Ishikawa (cell line): ENCODE data around the gene TMCC3.

ENCODE experiments used
- CEBPB ChIP-seq: IDR thresholded peaks from 2 replicates; pipeline ENCODE4 v1.6.1; 2012
- CREB1 ChIP-seq: IDR thresholded peaks from 2 replicates; pipeline ENCODE4 v1.6.1; 2012; ENCODE audit warnings: low read depth
- EGR1 ChIP-seq: IDR thresholded peaks from 2 replicates; pipeline ENCODE4 v1.6.1; 2012
- EP300 ChIP-seq: IDR thresholded peaks from 2 replicates; pipeline ENCODE4 v1.6.1; 2012; ENCODE audit warnings: borderline replicate concordance
- FOXM1 ChIP-seq: IDR thresholded peaks from 2 replicates; pipeline ENCODE4 v1.6.1; 2012; ENCODE audit warnings: low read depth, borderline replicate concordance
- NFIC ChIP-seq: IDR thresholded peaks from 2 replicates; pipeline ENCODE4 v1.6.1; 2012
- RAD21 ChIP-seq: IDR thresholded peaks from 2 replicates; pipeline ENCODE4 v1.6.1; 2012; ENCODE audit warnings: low read depth
- REST ChIP-seq: IDR thresholded peaks from 2 replicates; pipeline ENCODE4 v1.6.1; 2012; ENCODE audit warnings: low read depth, mild to moderate bottlenecking
- TAF1 ChIP-seq: IDR thresholded peaks from 2 replicates; pipeline ENCODE4 v1.6.1; 2012; ENCODE audit warnings: low read depth, mild to moderate bottlenecking
- TCF12 ChIP-seq: IDR thresholded peaks from 2 replicates; pipeline ENCODE4 v1.6.1; 2012; ENCODE audit warnings: low read depth
- TEAD4 ChIP-seq: IDR thresholded peaks from 2 replicates; pipeline ENCODE4 v1.6.1; 2012
- YY1 ChIP-seq: IDR thresholded peaks from 2 replicates; pipeline ENCODE4 v1.6.1; 2012; ENCODE audit warnings: low read depth
- ZBTB7A ChIP-seq: IDR thresholded peaks from 2 replicates; pipeline ENCODE4 v1.6.1; 2012; ENCODE audit warnings: low read depth
- TF ChIP-seq, protein P1 (sequence below): IDR thresholded peaks from 2 replicates; pipeline ENCODE4 v1.6.1; 2012
- TF ChIP-seq, protein P2 (sequence below): IDR thresholded peaks from 2 replicates; pipeline ENCODE4 v1.6.1; 2012

Gene TMCC3

DNA sequence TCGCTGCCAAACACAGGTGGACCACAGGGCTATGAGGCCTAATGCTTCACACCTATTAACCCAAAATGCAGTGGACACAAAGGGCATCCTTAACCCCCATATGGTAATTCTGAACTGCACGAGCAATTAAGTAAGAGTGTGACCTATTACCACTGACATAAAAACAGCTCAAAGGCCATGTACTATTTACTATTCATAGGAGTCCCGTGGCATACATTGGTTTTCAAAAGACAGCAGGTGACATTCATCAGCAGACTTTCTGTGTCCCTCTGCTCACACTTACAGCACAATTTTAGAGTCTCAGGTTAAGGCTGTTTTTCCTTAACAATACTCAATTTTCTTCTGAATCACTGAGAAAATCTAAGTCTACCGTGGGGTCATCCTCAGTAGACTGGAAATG, 23.1 kb upstream of the TMCC3 start:
- TF ChIP-seq, protein P1, sequence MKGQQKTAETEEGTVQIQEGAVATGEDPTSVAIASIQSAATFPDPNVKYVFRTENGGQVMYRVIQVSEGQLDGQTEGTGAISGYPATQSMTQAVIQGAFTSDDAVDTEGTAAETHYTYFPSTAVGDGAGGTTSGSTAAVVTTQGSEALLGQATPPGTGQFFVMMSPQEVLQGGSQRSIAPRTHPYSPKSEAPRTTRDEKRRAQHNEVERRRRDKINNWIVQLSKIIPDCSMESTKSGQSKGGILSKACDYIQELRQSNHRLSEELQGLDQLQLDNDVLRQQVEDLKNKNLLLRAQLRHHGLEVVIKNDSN = no peak
- TF ChIP-seq CREB1 (no peak), CEBPB (no peak), FOXM1 (no peak), TEAD4 (no peak), YY1 (no peak), EGR1 (no peak)
- TF ChIP-seq, protein P2, sequence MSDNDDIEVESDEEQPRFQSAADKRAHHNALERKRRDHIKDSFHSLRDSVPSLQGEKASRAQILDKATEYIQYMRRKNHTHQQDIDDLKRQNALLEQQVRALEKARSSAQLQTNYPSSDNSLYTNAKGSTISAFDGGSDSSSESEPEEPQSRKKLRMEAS = no peak

DNA sequence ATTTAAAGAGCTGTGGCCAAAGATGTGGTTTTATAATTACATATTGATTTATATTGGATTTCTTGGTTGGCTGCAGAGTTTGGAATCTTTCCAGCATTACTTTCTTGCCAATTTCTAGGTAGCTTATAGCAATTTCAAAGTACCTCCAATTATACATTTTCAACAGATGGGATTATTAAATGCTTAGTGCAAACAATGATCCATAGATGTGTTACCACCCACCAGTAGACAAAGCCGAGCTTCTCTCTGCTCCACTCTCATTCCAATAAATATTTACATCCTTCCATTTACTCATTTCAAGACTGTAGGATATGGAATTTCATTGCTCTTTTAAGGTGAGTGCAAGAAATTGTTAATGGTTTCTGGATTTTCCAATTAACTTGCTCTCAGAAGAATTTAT, 21.6 kb upstream of the TMCC3 start:
- TF ChIP-seq CEBPB = no peak
- TF ChIP-seq FOXM1 = no peak
- TF ChIP-seq NFIC = no peak
- no peak for TF ChIP-seq CREB1
- TF ChIP-seq TCF12 = no peak
- no peak for TF ChIP-seq REST
- no peak for TF ChIP-seq TAF1
- no peak for TF ChIP-seq EP300
- no peak for TF ChIP-seq YY1
- TF ChIP-seq EGR1 = no peak
- TF ChIP-seq, protein P2 = no peak

DNA sequence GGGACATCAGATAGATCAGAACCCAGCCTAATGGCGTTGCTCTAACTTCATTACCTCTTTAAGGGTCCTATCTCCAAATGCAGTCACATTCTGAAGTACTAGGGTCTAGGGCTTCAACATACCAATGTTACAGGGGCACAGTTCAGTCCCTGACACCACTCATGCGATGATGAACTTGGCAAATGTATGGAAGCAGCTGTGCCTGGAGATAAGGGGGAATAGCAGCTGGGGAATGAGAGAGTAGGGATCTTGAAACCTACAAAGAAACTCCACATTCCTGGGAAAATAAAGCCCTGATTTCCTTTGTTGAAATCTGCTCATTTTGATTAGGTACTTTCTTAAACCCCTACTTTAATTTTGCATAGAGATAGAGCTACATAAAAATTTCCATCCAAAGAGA, 20.5 kb upstream of the TMCC3 start:
- TF ChIP-seq RAD21 (no peak), NFIC (no peak), REST (no peak), CREB1 (no peak), TAF1 (no peak), TCF12 (no peak), TEAD4 (no peak), ZBTB7A (no peak), EP300 (no peak), YY1 (no peak), EGR1 (no peak), FOXM1 (no peak)
- TF ChIP-seq, protein P2 = no peak

DNA sequence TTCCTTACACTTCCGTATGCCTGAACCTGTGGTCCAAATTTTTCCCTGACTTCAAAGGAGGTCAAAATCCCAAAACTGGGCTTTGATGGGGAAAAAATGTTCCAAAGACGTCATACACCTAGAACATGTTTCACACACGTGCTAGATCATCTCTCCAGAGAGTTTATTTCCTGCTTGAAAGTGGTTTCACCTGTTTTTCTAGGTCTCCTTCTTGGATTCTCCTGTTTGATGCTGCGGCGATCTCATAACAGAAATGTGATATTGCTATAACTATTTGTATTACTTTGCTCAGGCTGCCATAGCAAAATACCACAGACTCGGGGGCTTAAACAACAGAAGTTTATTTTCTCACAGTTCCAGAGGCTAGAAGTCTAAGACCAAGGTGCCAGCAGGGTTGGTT, 19.7 kb upstream of the TMCC3 start:
- TF ChIP-seq REST = no peak

GRCh38 chr12:94667031-94667540, 16.7 kb upstream of the TMCC3 start:
- TF ChIP-seq, protein P1 = no peak
- TF ChIP-seq EP300 (no peak), YY1 (no peak), RAD21 (no peak), CREB1 (no peak), TAF1 (no peak), CEBPB (no peak)
- TF ChIP-seq, protein P2 = no peak
